Kidney epithelial cell (primary cell): ENCODE measurements around the gene CD52. TPM values are rescaled to one million over a fixed set of nuclear protein-coding genes. Genes with fewer than 3 reads are reported as not detected.

Source experiments
- DNase-seq: peaks from one replicate; pipeline ENCODE4 v3.0.0-alpha.2; 2010; ENCODE audit warnings: low read depth
- H3K27me3 ChIP-seq: 2 replicates; pipeline ENCODE4 v1.6.0; 2011; ENCODE audit warnings: low read length; ENCODE audit not compliant: control insufficient read depth, insufficient read depth
- H3K36me3 ChIP-seq: 2 replicates; pipeline ENCODE4 v1.5.1; 2011; ENCODE audit warnings: low read length; ENCODE audit not compliant: control insufficient read depth, insufficient read depth
- H3K4me3 ChIP-seq: 2 replicates; pipeline ENCODE4 v1.5.1; 2011; ENCODE audit warnings: low read depth, mild to moderate bottlenecking, control low read depth, low read length
- total RNA-seq: library from RNA; depleted of rRNA; stranded (reverse); fragments of >200 nt; gene quantifications from 2 replicates; pipeline ENCODE4 v1.2.3, GENCODE V29; 2015
- TF ChIP-seq, protein P1 (sequence below): IDR thresholded peaks from 2 replicates; pipeline ENCODE4 v1.5.1; 2011; ENCODE audit warnings: mild to moderate bottlenecking, moderate library complexity, low read length, control low read depth, inconsistent platforms; ENCODE audit not compliant: insufficient read depth, poor library complexity, severe bottlenecking

Gene CD52, protein sequence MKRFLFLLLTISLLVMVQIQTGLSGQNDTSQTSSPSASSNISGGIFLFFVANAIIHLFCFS
- total RNA-seq, result 1.2 TPM in 1 of 2 replicates, not detected in the other

DNA sequence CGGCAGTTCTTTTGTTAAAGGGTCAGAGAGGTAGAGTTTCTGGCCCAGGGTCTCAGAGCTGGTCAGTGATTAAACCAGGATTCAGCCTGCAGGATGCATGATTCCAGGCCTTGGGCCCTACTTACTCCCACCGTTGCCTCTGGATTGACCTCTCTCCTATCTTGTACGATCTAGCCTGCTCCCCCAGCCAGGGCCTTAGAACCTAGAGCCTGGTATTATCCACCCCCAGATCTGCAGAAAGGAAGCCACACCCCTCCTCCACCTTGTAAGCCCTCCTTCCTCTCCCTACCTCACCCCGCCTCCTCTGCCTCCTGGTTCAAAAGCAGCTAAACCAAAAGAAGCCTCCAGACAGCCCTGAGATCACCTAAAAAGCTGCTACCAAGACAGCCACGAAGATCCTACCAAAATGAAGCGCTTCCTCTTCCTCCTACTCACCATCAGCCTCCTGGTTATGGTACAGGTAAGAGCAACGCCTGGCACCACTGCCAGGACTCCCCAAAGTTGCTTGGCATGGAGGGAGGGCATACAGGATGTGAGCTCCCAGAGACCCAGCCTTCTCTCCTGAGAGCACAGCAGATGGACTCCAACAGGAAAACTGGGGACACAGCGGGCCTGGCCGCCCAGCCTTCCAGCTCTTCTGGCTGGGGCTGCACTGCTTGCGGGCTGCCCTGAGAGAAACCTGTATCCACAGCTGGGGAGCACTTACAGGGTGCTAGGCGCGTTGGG, at the start of gene CD52:
CD52 (plus strand) TSS at position 347 of the 726 bp plus-strand sequence; CDS start at position 407, 60 bp downstream.
- Histone ChIP-seq H3K4me3 (no peak within 1 kb of the TSS), H3K27me3 (no peaks in the 10 kb centered on the region), H3K36me3 (no peaks in the 10 kb centered on the region)
- TF ChIP-seq, protein P1, sequence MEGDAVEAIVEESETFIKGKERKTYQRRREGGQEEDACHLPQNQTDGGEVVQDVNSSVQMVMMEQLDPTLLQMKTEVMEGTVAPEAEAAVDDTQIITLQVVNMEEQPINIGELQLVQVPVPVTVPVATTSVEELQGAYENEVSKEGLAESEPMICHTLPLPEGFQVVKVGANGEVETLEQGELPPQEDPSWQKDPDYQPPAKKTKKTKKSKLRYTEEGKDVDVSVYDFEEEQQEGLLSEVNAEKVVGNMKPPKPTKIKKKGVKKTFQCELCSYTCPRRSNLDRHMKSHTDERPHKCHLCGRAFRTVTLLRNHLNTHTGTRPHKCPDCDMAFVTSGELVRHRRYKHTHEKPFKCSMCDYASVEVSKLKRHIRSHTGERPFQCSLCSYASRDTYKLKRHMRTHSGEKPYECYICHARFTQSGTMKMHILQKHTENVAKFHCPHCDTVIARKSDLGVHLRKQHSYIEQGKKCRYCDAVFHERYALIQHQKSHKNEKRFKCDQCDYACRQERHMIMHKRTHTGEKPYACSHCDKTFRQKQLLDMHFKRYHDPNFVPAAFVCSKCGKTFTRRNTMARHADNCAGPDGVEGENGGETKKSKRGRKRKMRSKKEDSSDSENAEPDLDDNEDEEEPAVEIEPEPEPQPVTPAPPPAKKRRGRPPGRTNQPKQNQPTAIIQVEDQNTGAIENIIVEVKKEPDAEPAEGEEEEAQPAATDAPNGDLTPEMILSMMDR, result no peak
- DNase-seq, result no peak

DNA sequence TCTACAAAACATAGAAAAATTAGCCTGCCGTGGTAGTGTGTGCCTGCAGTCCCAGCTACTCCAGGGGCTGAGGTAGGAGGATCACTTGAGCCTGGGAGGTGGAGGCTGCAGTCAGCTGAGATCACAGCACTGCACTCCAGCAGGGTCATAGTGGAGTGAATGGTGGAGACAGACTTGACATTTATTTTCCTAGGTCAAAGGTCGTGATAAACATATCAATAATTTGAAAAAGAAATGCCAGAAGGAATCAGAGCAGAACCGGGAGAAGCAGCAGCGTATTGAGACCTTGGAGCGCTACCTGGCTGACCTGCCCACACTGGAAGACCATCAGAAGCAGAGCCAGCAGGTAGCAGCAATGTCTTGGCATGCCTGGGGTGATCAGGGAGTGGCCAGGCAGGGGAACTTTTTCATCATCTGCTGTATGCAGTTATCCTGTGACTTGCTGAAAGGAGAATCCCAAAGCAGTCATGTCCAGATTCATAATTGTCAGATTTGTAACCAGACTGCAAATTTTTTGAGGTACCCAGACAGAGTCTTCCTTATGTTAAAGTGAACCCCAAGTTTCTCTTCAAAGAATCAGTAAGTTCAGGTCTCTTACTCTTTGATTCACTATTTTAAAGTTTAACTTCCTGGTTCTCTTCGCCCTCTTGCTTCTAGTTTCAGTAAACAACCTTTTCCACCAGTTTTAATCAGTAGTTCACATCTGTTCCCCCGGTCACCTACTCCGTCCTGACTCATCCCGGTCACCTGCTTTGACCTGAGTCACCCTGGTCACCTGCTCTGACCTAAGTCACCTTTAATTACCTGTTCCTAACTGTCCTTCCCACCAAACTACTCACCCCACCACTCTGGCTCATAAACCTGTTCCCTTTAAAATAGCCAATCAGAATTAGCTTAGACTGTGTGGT, 49.2 kb upstream of the CD52 start:
- no peak for DNase-seq
- H3K36me3 ChIP-seq, result no peaks in the 10 kb centered on the region
- TF ChIP-seq, protein P1, result no peak
- no peak overlapping the region for H3K4me3 ChIP-seq
- H3K27me3 ChIP-seq, result no peaks in the 10 kb centered on the region

DNA sequence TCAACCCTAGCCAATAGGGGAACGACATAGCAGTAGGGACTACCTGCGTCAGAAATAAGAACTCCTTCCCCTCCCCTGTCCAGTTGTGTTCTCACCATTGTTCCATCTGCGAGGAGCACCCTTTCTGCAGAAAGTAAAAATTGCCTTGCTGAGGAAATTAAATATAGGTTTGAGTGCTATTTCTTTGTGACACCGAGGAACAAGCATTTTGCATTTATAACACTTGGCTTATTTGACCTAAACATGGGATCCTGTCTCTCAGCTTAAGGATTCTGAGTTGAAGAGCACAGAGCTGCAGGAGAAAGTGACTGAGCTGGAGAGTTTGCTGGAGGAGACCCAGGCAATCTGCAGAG, 48.6 kb upstream of the CD52 start:
- Histone ChIP-seq H3K4me3 (no peak overlapping the region), H3K36me3 (no peaks in the 10 kb centered on the region), H3K27me3 (no peaks in the 10 kb centered on the region)
- no peak for DNase-seq
- TF ChIP-seq, protein P1, result no peak

DNA sequence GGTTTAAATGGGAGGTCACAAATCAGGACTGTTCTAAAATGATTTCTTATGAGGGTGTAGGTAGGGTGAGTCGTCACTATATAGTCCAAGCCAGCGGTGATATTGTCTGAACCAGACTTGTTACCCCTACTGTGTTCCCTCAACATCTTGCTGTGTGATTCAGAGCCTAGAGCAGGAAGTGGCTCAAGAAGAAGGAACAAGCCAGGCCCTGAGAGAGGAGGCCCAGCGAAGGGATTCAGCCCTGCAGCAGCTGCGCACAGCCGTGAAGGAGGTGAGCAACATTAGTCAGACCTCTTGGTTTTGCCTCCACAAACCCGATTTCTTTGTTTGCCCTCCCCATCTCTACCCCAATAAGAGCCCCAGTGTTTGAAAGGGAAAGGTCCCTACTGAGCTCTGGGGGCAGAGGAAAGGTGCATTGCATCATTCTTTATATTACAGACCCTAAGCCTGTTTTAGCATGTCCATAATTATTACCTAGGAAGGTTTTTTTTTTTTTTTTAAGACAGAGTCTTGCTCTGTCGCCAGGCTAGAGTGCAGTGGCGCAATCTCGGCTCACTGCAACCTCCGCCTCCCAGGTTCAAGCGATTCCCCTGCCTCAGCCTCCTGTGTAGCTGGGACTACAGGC, 42.8 kb upstream of the CD52 start:
- Histone ChIP-seq H3K36me3 (no peaks in the 10 kb centered on the region), H3K4me3 (no peak overlapping the region)
- DNase-seq, result no peak

DNA sequence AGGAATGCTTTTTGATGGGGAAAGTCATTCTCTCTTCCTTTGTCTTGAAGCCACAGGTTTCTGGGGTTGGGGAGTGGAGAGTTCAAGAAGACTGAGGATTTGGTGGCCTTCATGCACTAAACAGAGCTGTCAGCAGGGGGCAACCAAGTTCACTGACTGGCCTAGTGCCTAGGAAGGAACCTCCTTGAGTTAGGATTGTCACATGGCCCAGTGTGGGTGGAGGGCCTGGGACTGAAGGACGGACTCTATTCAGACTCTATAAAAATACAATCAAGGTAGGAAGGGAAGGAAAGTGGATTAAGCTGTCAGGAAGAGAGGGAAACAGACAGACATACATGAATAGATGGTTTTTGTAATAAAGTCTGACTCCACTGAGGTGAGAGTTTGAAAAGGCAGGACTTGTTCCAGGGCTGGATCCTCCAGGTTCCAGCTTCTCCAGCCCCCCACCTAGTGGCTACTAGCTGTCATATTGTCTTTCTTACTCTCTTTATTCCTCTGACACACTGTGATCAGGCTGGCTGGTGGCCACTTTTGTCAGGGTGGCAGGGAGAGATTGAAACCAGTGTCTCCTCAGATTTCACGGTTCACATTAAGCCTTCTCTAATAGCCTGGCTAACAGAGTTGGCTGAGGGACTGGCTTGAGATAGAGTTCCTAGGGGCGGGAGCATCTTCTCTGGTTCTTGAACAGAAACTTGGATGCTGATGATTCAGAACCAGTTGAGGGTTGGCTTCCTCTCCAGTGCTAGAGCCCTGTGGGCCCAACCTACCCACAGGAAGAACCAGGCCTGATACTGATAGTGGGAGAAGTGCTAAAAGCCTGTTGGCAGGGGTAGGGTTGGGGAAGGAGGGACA, 42.0 kb upstream of the CD52 start:
- Histone ChIP-seq H3K27me3 (no peaks in the 10 kb centered on the region), H3K36me3 (no peaks in the 10 kb centered on the region), H3K4me3 (no peak overlapping the region)
- DNase-seq, result no peak
- TF ChIP-seq, protein P1, result peak; percentile 72

More for the DNA sequence above, 42.8 kb upstream of the CD52 start:
- TF ChIP-seq, protein P1, result no peak
- H3K27me3 ChIP-seq, result no peaks in the 10 kb centered on the region
